ENCODE results near the gene APOBEC3B.
"Not testable (repeated sequence)": the region's sequence is repeated elsewhere in the genome, so short reads cannot be mapped to it uniquely, and the experiment has no call there.

GRCh38 chr22:39014723-39015121 lies 32.6 kb downstream of the APOBEC3B start:
- TF ChIP-seq CTCF, POLR2A (IDR thresholded peaks at IDR 0.05): not testable (repeated sequence)

Data from Peyer's patch (tissue), 4 donors.